CD4-positive, alpha-beta T cell (primary cell): ENCODE measurements around the gene IKZF1. TPM values are rescaled to one million over a fixed set of nuclear protein-coding genes. Genes with fewer than 3 reads are reported as not detected.
A peak's percentile ranks its signal among the peaks of the same experiment; 100 is the strongest.

Experiments
- ATAC-seq: fragments of 200-7000 bp; cut with Tn5 transposase; one replicate; pipeline ENCODE4 v1.10.0; 2022; ENCODE audit warnings: mild to moderate bottlenecking; ENCODE audit not compliant: poor library complexity
- CTCF ChIA-PET: fragments of 350-600 bp; sonication (Branson Sonifier 250); formaldehyde crosslinking; loops from one replicate; lab custom pipeline; 2021; ENCODE audit warnings: antibody characterized with exemption, inconsistent platforms; lab: Charles Lee
- POLR2A ChIA-PET: fragments of 350-600 bp; sonication (Branson Sonifier 250); formaldehyde crosslinking; loops from one replicate; lab custom pipeline; 2021; ENCODE audit warnings: antibody characterized with exemption, inconsistent platforms; lab: Charles Lee
- DNase-seq, 14 experiments: peaks; one replicate each; pipeline ENCODE4 v3.0.0-alpha.2; 2013 to 2020; ENCODE audit warnings: mixed read lengths in 2 of 14
- H3K27ac ChIP-seq, 2 donors: one replicate each; pipeline versions ENCODE4 v1.5.1 to v1.7.0; 2013; ENCODE audit warnings: low read length in 2 of 2, low read depth in 1 of 2, mild to moderate bottlenecking in 1 of 2
- H3K27me3 ChIP-seq, 2 experiments: 1 replicate in 1 of 2; 2 replicates in 1 of 2; pipeline versions ENCODE4 v1.6.1 to v1.7.0; 2013; ENCODE audit warnings: low read length in 2 of 2, control low read depth in 1 of 2, mild to moderate bottlenecking in 1 of 2, moderate library complexity in 1 of 2; ENCODE audit not compliant: insufficient read depth in 2 of 2, control insufficient read depth in 1 of 2
- H3K36me3 ChIP-seq: one replicate; pipeline ENCODE4 v1.6.1; 2013; ENCODE audit warnings: low read length, control low read depth; ENCODE audit not compliant: insufficient read depth
- H3K4me1 ChIP-seq: one replicate; pipeline ENCODE4 v1.6.1; 2013; ENCODE audit warnings: low read length, control low read depth; ENCODE audit not compliant: insufficient read depth
- H3K4me3 ChIP-seq: one replicate; pipeline ENCODE4 v1.5.1; 2013; ENCODE audit warnings: mild to moderate bottlenecking, low read length, moderate library complexity
- H3K9me3 ChIP-seq, 2 experiments: 1 replicate in 1 of 2; 2 replicates in 1 of 2; pipeline versions ENCODE4 v1.6.1 to v1.7.0; 2013; ENCODE audit warnings: low read length in 2 of 2, mild to moderate bottlenecking in 2 of 2, control low read depth in 1 of 2, moderate library complexity in 1 of 2; ENCODE audit not compliant: control insufficient read depth in 1 of 2, insufficient read depth in 1 of 2
- H3K27ac Mint-ChIP-seq: one replicate; pipeline ENCODE4 v1.8.0; 2020; ENCODE audit warnings: mixed read lengths
- H3K27me3 Mint-ChIP-seq: one replicate; pipeline ENCODE4 v1.8.0; 2021; ENCODE audit warnings: mixed read lengths
- H3K36me3 Mint-ChIP-seq: one replicate; pipeline ENCODE4 v1.8.0; 2021; ENCODE audit warnings: low read depth, mixed read lengths
- H3K4me1 Mint-ChIP-seq: one replicate; pipeline ENCODE4 v1.8.0; 2021; ENCODE audit warnings: low read depth, mixed read lengths
- H3K4me3 Mint-ChIP-seq: one replicate; pipeline ENCODE4 v1.8.0; 2020; ENCODE audit warnings: mild to moderate bottlenecking, mixed read lengths
- H3K9me3 Mint-ChIP-seq: one replicate; pipeline ENCODE4 v1.8.0; 2020; ENCODE audit warnings: mixed read lengths
- CTCF ChIP-seq: fragments of 200-600 bp; IDR thresholded peaks from one replicate; pipeline ENCODE4 v1.8.0; 2022; ENCODE audit warnings: antibody characterized with exemption, mild to moderate bottlenecking
- intact Hi-C, 2 experiments: fragments of 100-400 bp; cut with DNase I in 1 of 2; cut with micrococcal nuclease in 1 of 2; formaldehyde crosslinking; loops; one replicate each; pipeline versions ENCODE4 v1.15.1 to v1.9.0; 2023 to 2025; cut with DNase I, micrococcal nuclease
- total RNA-seq, 174 experiments: library from RNA in 2 of 174; stranded (reverse) in 2 of 174; gene quantifications; one replicate each; pipeline ENCODE4 v1.2.3 and lab custom pipeline; 2021 to 2026

IKZF1 gene
- total RNA-seq, 2 experiments from 2014 or later: 297 to 300 TPM

GRCh38 chr7:50268990-50269389 is 35.5 kb upstream of the IKZF1 start:
- ChIA-PET POLR2A (interaction anchor here (0.7 to 16.3 kb wide), 2 partner anchors 41 to 96 kb away, joined by 3 to 350 read pairs; partner anchors contain the start of gene IKZF1), CTCF (no interaction called here)
- ATAC-seq (no peak), DNase-seq (no peak)
- peaks cover 96% of the 10 kb centered on the region for H3K4me1 Mint-ChIP-seq
- peak overlapping the region; percentile 90 for H3K27ac Mint-ChIP-seq
- Histone ChIP-seq H3K27me3 (no peaks in the 10 kb centered on the region), H3K36me3 (no peaks in the 10 kb centered on the region), H3K9me3 (no peaks in the 10 kb centered on the region), H3K4me3 (no peak overlapping the region), H3K4me1 (peaks cover 85% of the 10 kb centered on the region), H3K27ac (peak overlapping the region; percentile 79 to 82)
- H3K4me3 Mint-ChIP-seq: peak overlapping the region; percentile 9
- H3K36me3 Mint-ChIP-seq: no peaks in the 10 kb centered on the region
- no peaks in the 10 kb centered on the region for H3K9me3 Mint-ChIP-seq
- TF ChIP-seq CTCF: no peak
- no peaks in the 10 kb centered on the region for H3K27me3 Mint-ChIP-seq
- intact Hi-C loops: loop anchor here in 1 of 2 experiments (5.0 kb wide), 2 partner anchors 42 to 127 kb away; no protein-coding TSS in a partner anchor

- Mint-ChIP-seq H3K36me3 (no peaks in the 10 kb centered on the region), H3K4me3 (no peak overlapping the region), H3K27ac (peak overlapping the region; percentile 90), H3K27me3 (no peaks in the 10 kb centered on the region), H3K9me3 (no peaks in the 10 kb centered on the region), H3K4me1 (peaks cover 96% of the 10 kb centered on the region)
- CTCF ChIA-PET: interaction anchor here (1.1 to 1.6 kb wide), 3 partner anchors 11 to 65 kb away, joined by 3 to 6 read pairs (median 3); no protein-coding TSS in a partner anchor
- intact Hi-C loops: no loop called here
- TF ChIP-seq CTCF: no peak
- Histone ChIP-seq H3K4me3 (no peak overlapping the region), H3K27ac (peak overlapping the region; percentile 57 to 79), H3K27me3 (no peaks in the 10 kb centered on the region), H3K36me3 (no peaks in the 10 kb centered on the region), H3K9me3 (no peaks in the 10 kb centered on the region), H3K4me1 (peaks cover 76% of the 10 kb centered on the region)
- peak in 1 of 14 experiments; percentile 46 for DNase-seq
- no peak for ATAC-seq
- POLR2A ChIA-PET: interaction anchor here (0.9 to 16.3 kb wide), 4 partner anchors 8 to 64 kb away, joined by 3 to 350 read pairs (median 3); partner anchors contain the start of gene IKZF1
Observed at GRCh38 chr7:50270531-50271018, 33.9 kb upstream of the IKZF1 start.

GRCh38 chr7:50272808-50273207 is 31.7 kb upstream of the IKZF1 start:
- intact Hi-C loops: loop anchor here in 1 of 2 experiments (2.0 kb wide), 1 partner anchor 30 kb away; no protein-coding TSS in a partner anchor

More at GRCh38 chr7:50272808-50273207, 31.7 kb upstream of the IKZF1 start:
- no peaks in the 10 kb centered on the region for H3K36me3 Mint-ChIP-seq
- DNase-seq (no peak), ATAC-seq (no peak)
- no peaks in the 10 kb centered on the region for H3K9me3 ChIP-seq
- no peak overlapping the region for H3K27ac ChIP-seq
- H3K27ac Mint-ChIP-seq: peak overlapping the region; percentile 90
- H3K4me1 Mint-ChIP-seq: peaks cover 84% of the 10 kb centered on the region
- no peak for TF ChIP-seq CTCF
- H3K4me3 Mint-ChIP-seq: no peak overlapping the region
- H3K4me1 ChIP-seq: peaks cover 54% of the 10 kb centered on the region
- POLR2A ChIA-PET: interaction anchor here (0.6 to 16.3 kb wide), 7 partner anchors 20 to 88 kb away, joined by 3 to 350 read pairs (median 4); partner anchors contain the start of gene IKZF1
- H3K27me3 ChIP-seq: no peaks in the 10 kb centered on the region
- H3K27me3 Mint-ChIP-seq: no peaks in the 10 kb centered on the region
- H3K9me3 Mint-ChIP-seq: no peaks in the 10 kb centered on the region
- H3K4me3 ChIP-seq: no peak overlapping the region
- no peaks in the 10 kb centered on the region for H3K36me3 ChIP-seq
- CTCF ChIA-PET: interaction anchor here (1.3 to 3.1 kb wide), 3 partner anchors 11 to 67 kb away, joined by 3 to 12 read pairs (median 7); no protein-coding TSS in a partner anchor
